Measurements from ENCODE around the gene RABGAP1L.
"Not testable (repeated sequence)": the region's sequence is repeated elsewhere in the genome, so short reads cannot be mapped to it uniquely, and the experiment has no call there.

Gene RABGAP1L

GRCh38 chr1:174153085-174153824, 6.1 kb upstream of the RABGAP1L start:
- no peak for DNase-seq (ENCODE audit: low read depth in 2 of 2)

GRCh38 chr1:174153825-174154107, 5.6 kb upstream of the RABGAP1L start:
- DNase-seq (ENCODE audit: low read depth in 2 of 2): no peak

GRCh38 chr1:174156437-174156836, 2.9 kb upstream of the RABGAP1L start:
- DNase-seq (ENCODE audit: low read depth in 2 of 2): no peak

- no peak for DNase-seq (ENCODE audit: low read depth in 2 of 2)
These were observed 2.0 kb upstream of the RABGAP1L start for GRCh38 chr1:174157157-174157806.

- DNase-seq (ENCODE audit: low read depth in 2 of 2): no peak
These were observed 511 bp upstream of the RABGAP1L start for GRCh38 chr1:174158767-174159251.

GRCh38 chr1:174160109-174160473, 771 bp downstream of the RABGAP1L start:
- no peak for DNase-seq (ENCODE audit: low read depth in 2 of 2)

GRCh38 chr1:174160603-174161002, 1.3 kb downstream of the RABGAP1L start:
- DNase-seq (ENCODE audit: low read depth in 2 of 2): no peak

GRCh38 chr1:174161813-174162212, 2.5 kb downstream of the RABGAP1L start:
- DNase-seq (ENCODE audit: low read depth in 2 of 2): no peak

GRCh38 chr1:174164826-174165225, 5.5 kb downstream of the RABGAP1L start:
- no peak for DNase-seq (ENCODE audit: low read depth in 2 of 2)

GRCh38 chr1:174165471-174166137, 6.3 kb downstream of the RABGAP1L start:
- DNase-seq (ENCODE audit: low read depth in 2 of 2): no peak

GRCh38 chr1:174166530-174167264, 7.4 kb downstream of the RABGAP1L start:
- no peak for DNase-seq (ENCODE audit: low read depth in 2 of 2)

GRCh38 chr1:174167265-174167803, 8.0 kb downstream of the RABGAP1L start:
- no peak for DNase-seq (ENCODE audit: low read depth in 2 of 2)

GRCh38 chr1:174169342-174169741, 10.0 kb downstream of the RABGAP1L start:
- DNase-seq (ENCODE audit: low read depth in 2 of 2): no peak

GRCh38 chr1:174171073-174171472, 11.8 kb downstream of the RABGAP1L start:
- no peak for DNase-seq (ENCODE audit: low read depth in 2 of 2)

- no peak for DNase-seq (ENCODE audit: low read depth in 2 of 2)
These were observed 15.4 kb downstream of the RABGAP1L start for GRCh38 chr1:174174461-174175329.

GRCh38 chr1:174178459-174178858, 19.1 kb downstream of the RABGAP1L start:
- DNase-seq (ENCODE audit: low read depth in 2 of 2): not testable (repeated sequence)

- DNase-seq (ENCODE audit: low read depth in 2 of 2): no peak
These were observed 30.2 kb downstream of the RABGAP1L start for GRCh38 chr1:174189428-174190062.

- no peak for DNase-seq (ENCODE audit: low read depth in 2 of 2)
These were observed 31.4 kb downstream of the RABGAP1L start for GRCh38 chr1:174190691-174191199.

GRCh38 chr1:174191349-174191862, 32.1 kb downstream of the RABGAP1L start:
- DNase-seq (ENCODE audit: low read depth in 2 of 2): no peak

GRCh38 chr1:174194461-174194860, 35.1 kb downstream of the RABGAP1L start:
- DNase-seq (ENCODE audit: low read depth in 2 of 2): no peak

All from stimulated activated CD8-positive, alpha-beta memory T cell treated with anti-CD3 and anti-CD28 coated beads, Interleukin-7, amount 100 ng/mL, for 1 hour (primary cell).